SKM-1 (cell line): ENCODE data around the gene SPACA9.

Experiments
- DNase-seq: peaks from one replicate; lab custom pipeline; 2025; ENCODE audit not compliant: unreplicated experiment; lab: John Stamatoyannopoulos, UW

SPACA9 gene

GRCh38 chr9:132878695-132879456 is at the start of gene SPACA9:
SPACA9 (plus strand) TSS chr9:132878898; CDS start chr9:132883948, 5,050 bp downstream.
- no peak for DNase-seq

GRCh38 chr9:132832171-132832881 is 46.4 kb upstream of the SPACA9 start:
- DNase-seq, result no peak

GRCh38 chr9:132833550-132834121 is 45.1 kb upstream of the SPACA9 start:
- no peak for DNase-seq

- no peak for DNase-seq
These were observed 44.4 kb upstream of the SPACA9 start for GRCh38 chr9:132834343-132834742.

- DNase-seq, result no peak
These were observed 41.0 kb upstream of the SPACA9 start for GRCh38 chr9:132837501-132838286.

- DNase-seq, result no peak
These were observed 40.4 kb upstream of the SPACA9 start for GRCh38 chr9:132838291-132838690.

GRCh38 chr9:132840980-132841379 is 37.7 kb upstream of the SPACA9 start:
- DNase-seq, result no peak

- no peak for DNase-seq
These were observed 36.3 kb upstream of the SPACA9 start for GRCh38 chr9:132842124-132843044.

GRCh38 chr9:132846109-132846917 is 32.4 kb upstream of the SPACA9 start:
- no peak for DNase-seq

GRCh38 chr9:132846918-132847515 is 31.7 kb upstream of the SPACA9 start:
- DNase-seq, result no peak

GRCh38 chr9:132849185-132849706 is 29.5 kb upstream of the SPACA9 start:
- DNase-seq, result no peak

GRCh38 chr9:132853482-132853881 is 25.2 kb upstream of the SPACA9 start:
- no peak for DNase-seq

- DNase-seq, result no peak
These were observed 23.9 kb upstream of the SPACA9 start for GRCh38 chr9:132854832-132855231.

- DNase-seq, result no peak
These were observed 22.8 kb upstream of the SPACA9 start for GRCh38 chr9:132855904-132856303.

GRCh38 chr9:132857031-132857430 is 21.7 kb upstream of the SPACA9 start:
- DNase-seq, result no peak

- no peak for DNase-seq
These were observed 20.9 kb upstream of the SPACA9 start for GRCh38 chr9:132857616-132858342.

GRCh38 chr9:132858751-132859150 is 19.9 kb upstream of the SPACA9 start:
- DNase-seq, result no peak

GRCh38 chr9:132861666-132862065 is 17.0 kb upstream of the SPACA9 start:
- no peak for DNase-seq
